GM23338 (cell line): ENCODE results near the gene PCDHGB7. TPM values are rescaled to one million over a fixed set of nuclear protein-coding genes. Genes with fewer than 3 reads are reported as not detected.

Experiments used
- ATAC-seq: fragments of 200-7000 bp; cut with Tn5 transposase; 3 replicates; pipeline ENCODE4 v1.9.1; 2020
- DNase-seq: peaks from one replicate; pipeline ENCODE4 v3.0.0-alpha.2; 2015; ENCODE audit warnings: low spot score
- H2AFZ ChIP-seq: fragments of 200-600 bp; sonication (generic); 2 replicates; pipeline ENCODE4 v1.8.0; 2016; ENCODE audit warnings: antibody characterized with exemption, mild to moderate bottlenecking, moderate library complexity
- H3F3A ChIP-seq: fragments of 200-600 bp; sonication (generic); replicated peaks from 2 replicates; pipeline ENCODE4 v1.8.0; 2017; ENCODE audit warnings: antibody characterized with exemption, mixed run types, low read depth
- H3K27ac ChIP-seq: fragments of 200-600 bp; sonication (generic); 2 replicates; pipeline ENCODE4 v1.6.1; 2016; ENCODE audit warnings: low read depth
- H3K27me3 ChIP-seq: fragments of 200-600 bp; sonication (generic); 2 replicates; pipeline ENCODE4 v1.8.0; 2016; ENCODE audit warnings: mild to moderate bottlenecking, mixed run types, moderate library complexity; ENCODE audit not compliant: insufficient read depth
- H3K36me3 ChIP-seq: fragments of 200-600 bp; sonication (generic); 2 replicates; pipeline ENCODE4 v1.8.0; 2016; ENCODE audit warnings: mild to moderate bottlenecking; ENCODE audit not compliant: insufficient read depth
- H3K4me1 ChIP-seq: fragments of 200-600 bp; sonication (generic); 2 replicates; pipeline ENCODE4 v1.8.0; 2016; ENCODE audit warnings: mild to moderate bottlenecking, moderate library complexity; ENCODE audit not compliant: insufficient read depth
- H3K4me2 ChIP-seq: fragments of 200-600 bp; sonication (generic); 2 replicates; pipeline ENCODE4 v1.7.1; 2017; ENCODE audit warnings: mixed run types
- H3K4me3 ChIP-seq: fragments of 200-600 bp; sonication (generic); 2 replicates; pipeline ENCODE4 v1.6.1; 2016; ENCODE audit warnings: mixed run types
- H3K79me2 ChIP-seq: fragments of 200-600 bp; sonication (generic); replicated peaks from 2 replicates; pipeline ENCODE4 v1.8.0; 2017; ENCODE audit warnings: mild to moderate bottlenecking; ENCODE audit not compliant: insufficient read depth
- H3K9me2 ChIP-seq: fragments of 200-600 bp; sonication (generic); 2 replicates; pipeline ENCODE4 v1.8.0; 2017; ENCODE audit not compliant: insufficient read depth
- H4K20me1 ChIP-seq: fragments of 200-600 bp; sonication (generic); replicated peaks from 2 replicates; pipeline ENCODE4 v1.8.0; 2017; ENCODE audit warnings: mild to moderate bottlenecking; ENCODE audit not compliant: insufficient read depth
- H3K27ac Mint-ChIP-seq: 2 replicates; pipeline ENCODE4 v1.8.0; 2020; ENCODE audit warnings: inconsistent platforms, mild to moderate bottlenecking, moderate library complexity, mixed read lengths
- H3K27me3 Mint-ChIP-seq: 3 replicates; pipeline ENCODE4 v1.8.0; 2022; ENCODE audit warnings: low read depth, mild to moderate bottlenecking, moderate library complexity, mixed read lengths, inconsistent platforms; ENCODE audit not compliant: insufficient read depth, poor library complexity
- H3K36me3 Mint-ChIP-seq: 3 replicates; pipeline ENCODE4 v1.8.0; 2021; ENCODE audit warnings: low read depth, mild to moderate bottlenecking, inconsistent platforms, moderate library complexity, mixed read lengths
- H3K4me1 Mint-ChIP-seq: 3 replicates; pipeline ENCODE4 v1.8.0; 2020; ENCODE audit warnings: mild to moderate bottlenecking, inconsistent platforms, mixed read lengths
- H3K4me3 Mint-ChIP-seq: 3 replicates; pipeline ENCODE4 v1.8.0; 2021; ENCODE audit warnings: moderate library complexity, mild to moderate bottlenecking, inconsistent platforms, mixed read lengths
- H3K9me3 Mint-ChIP-seq: 3 replicates; pipeline ENCODE4 v1.8.0; 2020; ENCODE audit warnings: moderate library complexity, mild to moderate bottlenecking, inconsistent platforms, mixed read lengths
- CTCF ChIP-seq, 2 experiments: fragments of 200-600 bp in 1 of 2; sonication (generic) in 1 of 2; conservative IDR thresholded peaks; 2 replicates each; pipeline versions ENCODE4 v1.5.1 to v1.6.1; 2016 to 2017; ENCODE audit warnings: antibody characterized with exemption in 2 of 2, low read depth in 2 of 2, mild to moderate bottlenecking in 2 of 2, moderate library complexity in 1 of 2
- POLR2AphosphoS5 ChIP-seq: IDR thresholded peaks from 2 replicates; pipeline ENCODE4 v1.6.1; 2016; ENCODE audit warnings: antibody characterized with exemption, low read depth
- ZNF462 ChIP-seq: fragments of 250-450 bp; sonication (Bioruptor Pico); IDR thresholded peaks from 2 replicates; pipeline ENCODE4 v1.5.0; 2020; ENCODE audit warnings: mild to moderate bottlenecking, moderate library complexity
- polyA plus RNA-seq: library from polyadenylated mRNA; unstranded; fragments of >200 nt; fragmentation: Nextera tagmentation; extraction: Ambion mirVana; gene quantifications from 2 replicates; pipeline ENCODE4 v1.2.1, GENCODE V29; 2016
- total RNA-seq: library from RNA; depleted of rRNA; stranded (reverse); fragments of >200 nt; shearing (Covaris generic); gene quantifications from 2 replicates; pipeline ENCODE4 v1.2.3, GENCODE V29; 2014

The PCDHGB7 gene
- total and polyA plus RNA-seq, 2 experiments from 2014 or later, result 1.4 to 11.7 TPM

- TF ChIP-seq POLR2AphosphoS5 (no peak), ZNF462 (CRISPR knock-in tag) (no peak), CTCF (conservative IDR thresholded peaks at IDR 0.05; ENCODE audit: low read depth in 2 of 2) (0 out of 4 replicates have a peak, but pooled peaks of 1 of the 2 experiments have one; percentile 12)
- DNase-seq (peak; percentile 29), ATAC-seq (peak; percentile 59)
- H3K27me3 Mint-ChIP-seq, result no peaks in the 10 kb centered on the region
- Histone ChIP-seq H3K9me2 (no peaks in the 10 kb centered on the region), H3K36me3 (no peaks in the 10 kb centered on the region), H2AFZ (no peak overlapping the region), H3K27me3 (no peaks in the 10 kb centered on the region), H3K4me3 (no peak overlapping the region), H3F3A (no peaks in the 10 kb centered on the region), H3K4me1 (peaks cover 10% of the 10 kb centered on the region), H4K20me1 (no peaks in the 10 kb centered on the region; the same call in 1 of the 2 replicates), H3K27ac (no peak overlapping the region), H3K79me2 (no peaks in the 10 kb centered on the region), H3K4me2 (no peak overlapping the region; the same call in 1 of the 2 replicates)
- peaks cover 9% of the 10 kb centered on the region for H3K4me1 Mint-ChIP-seq
- no peak overlapping the region for H3K27ac Mint-ChIP-seq
- no peak overlapping the region for H3K4me3 Mint-ChIP-seq
- H3K36me3 Mint-ChIP-seq, result peaks cover 14% of the 10 kb centered on the region
- H3K9me3 Mint-ChIP-seq, result peaks cover 12% of the 10 kb centered on the region; the same call in 1 of the 3 replicates
Measured at GRCh38 chr5:141439411-141440141, 22.1 kb downstream of the PCDHGB7 start.
